ENCODE measurements around the gene POM121L2.

DNA sequence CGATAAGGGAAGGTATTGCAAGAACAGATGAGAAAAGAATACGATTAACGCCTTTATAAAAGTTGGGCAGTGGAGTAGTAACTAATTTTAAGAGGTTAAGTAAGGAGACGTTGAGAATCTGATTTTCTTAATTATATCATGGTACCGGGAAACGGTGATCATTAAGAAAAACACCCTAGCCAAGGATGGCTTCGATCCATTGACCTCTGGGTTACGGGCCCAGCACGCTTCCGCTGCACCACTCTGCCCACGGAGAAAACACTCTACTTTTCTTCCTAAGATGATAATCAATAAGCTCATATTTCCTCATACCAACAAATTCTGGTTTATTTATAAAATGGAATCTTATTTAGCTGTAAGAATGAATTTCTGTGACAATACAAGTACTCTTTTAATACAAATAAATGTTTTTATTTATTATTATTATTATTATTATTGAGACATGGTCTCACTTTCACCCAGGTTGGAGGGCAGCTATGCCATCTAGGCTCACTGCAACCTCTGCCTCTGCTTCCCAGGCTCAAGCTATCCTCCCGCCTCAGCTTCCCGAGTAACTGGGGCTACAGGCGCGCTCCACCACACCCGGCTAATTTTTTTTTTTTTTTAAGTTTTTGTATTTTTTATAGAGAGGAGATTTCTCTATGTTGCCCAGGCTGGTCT, 8.3 kb downstream of the POM121L2 start:
- TF ChIP-seq CTCF (IDR thresholded peaks at IDR 0.05; ENCODE audit: extremely low read depth in 1 of 2, insufficient read depth in 1 of 2, low read depth in 1 of 2, low read length in 2 of 2) (no peak), EZH2 (IDR thresholded peaks at IDR 0.05; ENCODE audit: borderline replicate concordance, low read depth, low read length, severe bottlenecking) (no peak), POLR2A (IDR thresholded peaks at IDR 0.05; ENCODE audit: low read depth, low read length) (no peak), POLR2AphosphoS5 (IDR thresholded peaks at IDR 0.05; ENCODE audit: insufficient read depth, low read depth, low read length) (no peak), MYC (IDR thresholded peaks at IDR 0.05; ENCODE audit: low read depth, low read length) (no peak)
